ENCODE measurements around the gene PRKAR2A.

DNA sequence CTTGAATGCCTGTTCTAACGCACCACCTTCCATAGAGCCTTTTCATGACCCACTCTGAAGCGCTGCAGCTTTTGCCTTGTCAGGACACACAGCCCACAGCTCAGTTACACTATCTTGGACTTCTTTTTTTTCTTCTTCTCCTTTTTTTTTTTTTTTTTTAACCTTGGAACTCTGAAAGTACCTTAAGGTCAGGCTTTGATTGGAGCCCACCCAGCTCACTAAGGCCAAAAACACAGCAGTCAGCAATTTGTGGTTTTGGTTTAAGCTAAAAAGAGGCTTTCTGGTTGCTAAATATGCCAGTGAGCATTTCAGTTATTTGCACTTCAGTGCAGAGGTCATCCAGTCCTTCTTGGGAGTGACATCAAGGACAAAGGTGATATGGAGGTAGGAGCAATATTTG, 49.3 kb upstream of the PRKAR2A start:
- TF ChIP-seq POLR2A (IDR thresholded peaks at IDR 0.05; ENCODE audit: low read depth, low read length), result no peak
- TF ChIP-seq, protein P1, sequence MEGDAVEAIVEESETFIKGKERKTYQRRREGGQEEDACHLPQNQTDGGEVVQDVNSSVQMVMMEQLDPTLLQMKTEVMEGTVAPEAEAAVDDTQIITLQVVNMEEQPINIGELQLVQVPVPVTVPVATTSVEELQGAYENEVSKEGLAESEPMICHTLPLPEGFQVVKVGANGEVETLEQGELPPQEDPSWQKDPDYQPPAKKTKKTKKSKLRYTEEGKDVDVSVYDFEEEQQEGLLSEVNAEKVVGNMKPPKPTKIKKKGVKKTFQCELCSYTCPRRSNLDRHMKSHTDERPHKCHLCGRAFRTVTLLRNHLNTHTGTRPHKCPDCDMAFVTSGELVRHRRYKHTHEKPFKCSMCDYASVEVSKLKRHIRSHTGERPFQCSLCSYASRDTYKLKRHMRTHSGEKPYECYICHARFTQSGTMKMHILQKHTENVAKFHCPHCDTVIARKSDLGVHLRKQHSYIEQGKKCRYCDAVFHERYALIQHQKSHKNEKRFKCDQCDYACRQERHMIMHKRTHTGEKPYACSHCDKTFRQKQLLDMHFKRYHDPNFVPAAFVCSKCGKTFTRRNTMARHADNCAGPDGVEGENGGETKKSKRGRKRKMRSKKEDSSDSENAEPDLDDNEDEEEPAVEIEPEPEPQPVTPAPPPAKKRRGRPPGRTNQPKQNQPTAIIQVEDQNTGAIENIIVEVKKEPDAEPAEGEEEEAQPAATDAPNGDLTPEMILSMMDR (IDR thresholded peaks at IDR 0.05; ENCODE audit: extremely low read depth in 1 of 2, insufficient read depth in 1 of 2, low read depth in 1 of 2, low read length in 2 of 2), result no peak
- TF ChIP-seq EZH2 (IDR thresholded peaks at IDR 0.05; ENCODE audit: borderline replicate concordance, low read depth, low read length, severe bottlenecking), result no peak

All from endothelial cell of umbilical vein (primary cell).